NK-92 treated with Interleukin-12 subunit alpha and Interleukin-12 subunit beta, amount 100 ng/mL, for 24 hours (cell line): ENCODE results near the gene TDRD1.

Experiments used
- DNase-seq: peaks from one replicate; lab custom pipeline; 2025; lab: John Stamatoyannopoulos, UW

The TDRD1 gene

GRCh38 chr10:114265392-114266053 is 86.4 kb downstream of the TDRD1 start:
- no peak for DNase-seq

GRCh38 chr10:114266521-114266920 is 87.4 kb downstream of the TDRD1 start:
- no peak for DNase-seq

GRCh38 chr10:114271075-114271778 is 92.1 kb downstream of the TDRD1 start:
- DNase-seq: no peak

GRCh38 chr10:114271779-114272167 is 92.6 kb downstream of the TDRD1 start:
- DNase-seq: no peak

- no peak for DNase-seq
Measured at GRCh38 chr10:114272696-114273095, 93.5 kb downstream of the TDRD1 start.

GRCh38 chr10:114273910-114274309 is 94.8 kb downstream of the TDRD1 start:
- DNase-seq: no peak

GRCh38 chr10:114274616-114275453 is 95.7 kb downstream of the TDRD1 start:
- DNase-seq: no peak

GRCh38 chr10:114276066-114276465 is 96.9 kb downstream of the TDRD1 start:
- DNase-seq: no peak

- no peak for DNase-seq
Measured at GRCh38 chr10:114276671-114277070, 97.5 kb downstream of the TDRD1 start.

GRCh38 chr10:114278140-114278883 is 99.2 kb downstream of the TDRD1 start:
- DNase-seq: no peak

GRCh38 chr10:114278884-114279191 is 99.7 kb downstream of the TDRD1 start:
- DNase-seq: no peak

- no peak for DNase-seq
Measured at GRCh38 chr10:114279289-114279688, 100.1 kb downstream of the TDRD1 start.

GRCh38 chr10:114279901-114280644 is 100.9 kb downstream of the TDRD1 start:
- no peak for DNase-seq

GRCh38 chr10:114281006-114281405 is 101.9 kb downstream of the TDRD1 start:
- no peak for DNase-seq

GRCh38 chr10:114281461-114281860 is 102.3 kb downstream of the TDRD1 start:
- DNase-seq: no peak
